22Rv1 (cell line): ENCODE data around the gene TAAR6.

Source experiments
- CTCF ChIP-seq: fragments of 450-650 bp; IDR thresholded peaks from 2 replicates; pipeline ENCODE4 v1.5.1; 2017; ENCODE audit warnings: mild to moderate bottlenecking
- ZFX ChIP-seq: fragments of 450-650 bp; IDR thresholded peaks from 2 replicates; pipeline ENCODE4 v1.6.1; 2017; ENCODE audit warnings: antibody characterized with exemption, borderline replicate concordance

GRCh38 chr6:132587424-132587823, 17.3 kb downstream of the TAAR6 start:
- TF ChIP-seq CTCF (no peak), ZFX (no peak)
